Esophagus squamous epithelium (tissue), 5 donors: ENCODE measurements around the gene TMEM256. TPM values are rescaled to one million over a fixed set of nuclear protein-coding genes. Genes with fewer than 3 reads are reported as not detected.

ENCODE experiments used
- DNase-seq: peaks from one replicate; lab custom pipeline; 2025; lab: John Stamatoyannopoulos, UW
- H3K27ac ChIP-seq, 4 donors: fragments of 200-600 bp; sonication (generic); one replicate each; pipeline ENCODE4 v1.5.1; 2016 to 2019; ENCODE audit warnings: mild to moderate bottlenecking in 1 of 4
- H3K27me3 ChIP-seq, 4 donors: fragments of 200-600 bp; sonication (generic); 1 replicate in 3 of 4; 2 replicates in 1 of 4; pipeline versions ENCODE4 v1.5.1 to v1.6.0; 2017 to 2021; ENCODE audit warnings: antibody characterized with exemption in 1 of 4
- H3K36me3 ChIP-seq, 3 donors: fragments of 200-600 bp; sonication (generic); one replicate each; pipeline ENCODE4 v1.5.1; 2016 to 2019
- H3K4me1 ChIP-seq, 3 donors: fragments of 200-600 bp; sonication (generic); one replicate each; pipeline ENCODE4 v1.5.1; 2017 to 2019
- H3K4me3 ChIP-seq, 4 donors: fragments of 200-600 bp; sonication (generic); 1 replicate in 3 of 4; 2 replicates in 1 of 4; pipeline ENCODE4 v1.5.1; 2016 to 2019; ENCODE audit warnings: mild to moderate bottlenecking in 2 of 4, moderate library complexity in 1 of 4
- H3K9me3 ChIP-seq, 3 donors: fragments of 200-600 bp; sonication (generic); one replicate each; pipeline ENCODE4 v1.5.1; 2016 to 2019
- CTCF ChIP-seq, 6 experiments: fragments of 450-650 bp in 4 of 6; fragments of 200-600 bp in 2 of 6; sonication (generic) in 2 of 6; IDR thresholded peaks; one replicate each; pipeline ENCODE4 v1.5.1; 2016 to 2019; ENCODE audit warnings: antibody characterized with exemption in 6 of 6, mild to moderate bottlenecking in 4 of 6, moderate library complexity in 4 of 6
- POLR2A ChIP-seq, 4 donors: fragments of 450-650 bp; IDR thresholded peaks; one replicate each; pipeline ENCODE4 v1.6.1; 2017; ENCODE audit warnings: antibody characterized with exemption in 4 of 4, mild to moderate bottlenecking in 4 of 4, moderate library complexity in 3 of 4
- WGBS, 2 donors: methylation state at CpG; one replicate each; pipeline ENCODE4 v1.1.5; 2018; 5-methylcytosine and 5-hydroxymethylcytosine counted together
- intact Hi-C: fragments of 100-400 bp; cut with DNase I; formaldehyde crosslinking; loops from one replicate; pipeline ENCODE4 v1.15.0; 2022
- total RNA-seq, 4 donors: library from RNA; depleted of rRNA; stranded (reverse); fragments of >200 nt; gene quantifications; one replicate each; pipeline ENCODE4 v1.1.0, GENCODE V29; 2016
- donor health status: DM: yes; HTN: yes; CAD: no.

TMEM256 gene
- total RNA-seq: 10 to 100 TPM; 27.9 to 88.0 (median 66.7) TPM

- no peaks in the 10 kb centered on the region for H3K9me3 ChIP-seq
- peaks cover 0 to 10% (median 0%) of the 10 kb centered on the region in 4 donors for H3K27me3 ChIP-seq
- DNase-seq: peak; percentile 95
- peak in 2 of 6 experiments; percentile 27 to 29 for TF ChIP-seq CTCF (IDR thresholded peaks at IDR 0.05)
- TF ChIP-seq POLR2A (IDR thresholded peaks at IDR 0.05): peak in 3 of 4 donors; percentile 90 to 98 (median 97)
- 1% methylated on average over 12 to 30 of the region's 49 CpGs for WGBS, 2 donors
- peaks cover 13 to 42% (median 26%) of the 10 kb centered on the region in 3 donors for H3K4me1 ChIP-seq
- peak within 1 kb of the TSS; percentile 43 to 92 (median 74) for H3K4me3 ChIP-seq
- H3K36me3 ChIP-seq: peaks cover 0 to 9% (median 0%) of the 10 kb centered on the region in 3 donors
- intact Hi-C loops: no loop called here
- H3K27ac ChIP-seq: peak within 1 kb of the TSS; percentile 85 to 95 (median 92)
Observed at GRCh38 chr17:7403977-7404736, at the start of gene TMEM256. Gene TMEM256 (minus strand): TSS chr17:7404097. CDS start chr17:7404084, 13 bp downstream.

- Histone ChIP-seq H3K27me3 (peaks cover 0 to 50% (median 3%) of the 10 kb centered on the region in 4 donors), H3K36me3 (no peaks in the 10 kb centered on the region), H3K27ac (no peak overlapping the region), H3K9me3 (no peaks in the 10 kb centered on the region), H3K4me3 (no peak overlapping the region), H3K4me1 (peaks cover 22 to 56% (median 28%) of the 10 kb centered on the region in 3 donors)
- intact Hi-C loops: no loop called here
- TF ChIP-seq POLR2A (IDR thresholded peaks at IDR 0.05) (no peak), CTCF (IDR thresholded peaks at IDR 0.05) (no peak)
- DNase-seq: no peak
- 84 to 92% methylated on average over 7 of the region's 7 CpGs for WGBS, 2 donors
Observed at GRCh38 chr17:7448461-7448860, 44.6 kb upstream of the TMEM256 start.

GRCh38 chr17:7445619-7445968 lies 41.7 kb upstream of the TMEM256 start:
- no peak for DNase-seq
- Histone ChIP-seq H3K27me3 (peaks cover 0 to 55% (median 3%) of the 10 kb centered on the region in 4 donors), H3K9me3 (no peaks in the 10 kb centered on the region), H3K27ac (peak overlapping the region in 3 of 4 donors; percentile 38 to 80 (median 67)), H3K4me3 (peak overlapping the region; percentile 11 to 64 (median 42)), H3K36me3 (no peaks in the 10 kb centered on the region), H3K4me1 (peaks cover 22 to 55% (median 29%) of the 10 kb centered on the region in 3 donors)
- WGBS, 2 donors: 15 to 22% methylated on average over 16 of the region's 16 CpGs
- TF ChIP-seq CTCF (IDR thresholded peaks at IDR 0.05) (no peak), POLR2A (IDR thresholded peaks at IDR 0.05) (no peak)
- intact Hi-C loops: no loop called here

- peak within 1 kb of the TSS; percentile 39 to 80 (median 57) for H3K27ac ChIP-seq
- H3K4me1 ChIP-seq: peaks cover 26 to 55% (median 35%) of the 10 kb centered on the region in 3 donors
- peaks cover 0 to 61% (median 5%) of the 10 kb centered on the region in 4 donors for H3K27me3 ChIP-seq
- DNase-seq: no peak
- intact Hi-C loops: loop anchor here (5.0 kb wide), 1 partner anchor 32 kb away; the partner anchor contains the start of gene ZBTB4
- TF ChIP-seq CTCF (IDR thresholded peaks at IDR 0.05): peak in 2 of 6 experiments; percentile 4 to 6
- no peak for TF ChIP-seq POLR2A (IDR thresholded peaks at IDR 0.05)
- 6 to 9% methylated on average over 9 to 12 of the region's 51 CpGs for WGBS, 2 donors
- no peaks in the 10 kb centered on the region for H3K36me3 ChIP-seq
- no peaks in the 10 kb centered on the region for H3K9me3 ChIP-seq
- peak within 1 kb of the TSS; percentile 11 to 64 (median 42) for H3K4me3 ChIP-seq
Observed at GRCh38 chr17:7444682-7445618, 41.1 kb upstream of the TMEM256 start, which contains the start of gene CHRNB1. Gene CHRNB1 (plus strand): TSS chr17:7445061. CDS start chr17:7445128, 67 bp downstream.
